Thoracic aorta (tissue), 2 donors: ENCODE data around the gene PCSK2. TPM values are rescaled to one million over a fixed set of nuclear protein-coding genes. Genes with fewer than 3 reads are reported as not detected.
"Not testable (repeated sequence)": the region's sequence is repeated elsewhere in the genome, so short reads cannot be mapped to it uniquely, and the experiment has no call there.

Source experiments
- ATAC-seq: fragments of 150-250 bp; one replicate; pipeline ENCODE4 v1.8.0; 2017; ENCODE audit warnings: low read depth; ENCODE audit not compliant: insufficient number of reproducible peaks, low FRiP score
- DNase-seq: peaks from one replicate; pipeline ENCODE4 v3.0.0-alpha.2; 2020; ENCODE audit warnings: low spot score
- H3K27ac ChIP-seq, 2 donors: fragments of 200-600 bp; sonication (generic); 1 replicate in 1 of 2; 2 replicates in 1 of 2; pipeline ENCODE4 v1.5.1; 2016; ENCODE audit warnings: mild to moderate bottlenecking in 2 of 2, moderate library complexity in 2 of 2
- H3K27me3 ChIP-seq: fragments of 200-600 bp; sonication (generic); replicated peaks from 2 replicates; pipeline ENCODE4 v1.6.0; 2016; ENCODE audit warnings: mild to moderate bottlenecking; ENCODE audit not compliant: insufficient read depth
- H3K36me3 ChIP-seq: fragments of 200-600 bp; sonication (generic); one replicate; pipeline ENCODE4 v1.5.1; 2016
- H3K4me1 ChIP-seq, 2 donors: fragments of 200-600 bp; sonication (generic); 1 replicate in 1 of 2; 2 replicates in 1 of 2; pipeline versions ENCODE4 v1.5.1 to v1.6.0; 2016; ENCODE audit warnings: low read depth in 2 of 2, mild to moderate bottlenecking in 1 of 2; ENCODE audit not compliant: control insufficient read depth in 1 of 2
- H3K4me3 ChIP-seq: fragments of 200-600 bp; sonication (generic); 2 replicates; pipeline ENCODE4 v1.5.1; 2016; ENCODE audit warnings: mild to moderate bottlenecking
- H3K9me3 ChIP-seq: fragments of 200-600 bp; sonication (generic); 2 replicates; pipeline ENCODE4 v1.5.1; 2016
- CTCF ChIP-seq: fragments of 200-600 bp; sonication (generic); IDR thresholded peaks from one replicate; pipeline ENCODE4 v1.5.1; 2019; ENCODE audit warnings: antibody characterized with exemption
- total RNA-seq, 2 donors: library from RNA; depleted of rRNA; stranded (reverse); fragments of >200 nt; gene quantifications; one replicate each; pipeline versions ENCODE4 v1.1.0 to v1.2.3, GENCODE V29; 2016

PCSK2 gene
- total RNA-seq, 2 donors from 2014 or later = 1.2 to 16.2 TPM

DNA sequence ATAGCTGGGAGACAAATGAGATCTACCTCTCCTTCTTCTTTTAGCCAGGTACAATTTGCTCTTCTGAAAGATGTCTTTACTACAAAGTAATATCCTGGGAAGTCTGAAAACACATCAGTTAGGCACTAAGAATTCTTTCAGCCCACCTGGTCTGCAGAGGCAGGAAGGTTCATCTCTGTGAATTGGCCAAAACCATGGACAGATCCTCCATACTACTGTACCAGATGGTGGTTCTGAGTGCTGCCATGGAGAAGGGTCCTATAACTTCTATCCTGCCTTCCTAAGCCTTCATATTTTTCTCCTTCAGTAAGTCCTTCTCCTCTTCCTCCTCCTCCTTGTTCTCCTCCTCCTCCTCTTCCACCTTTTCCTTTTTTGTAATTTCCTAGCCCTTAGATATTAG is 11.7 kb upstream of the PCSK2 start:
- no peak for TF ChIP-seq CTCF
- DNase-seq (no peak), ATAC-seq (no peak)
- no peaks in the 10 kb centered on the region for H3K27me3 ChIP-seq
- no peaks in the 10 kb centered on the region for H3K4me1 ChIP-seq
- H3K36me3 ChIP-seq = no peaks in the 10 kb centered on the region
- no peak overlapping the region for H3K27ac ChIP-seq
- H3K4me3 ChIP-seq = no peak overlapping the region
- H3K9me3 ChIP-seq = no peaks in the 10 kb centered on the region

- ATAC-seq, DNase-seq: not testable (repeated sequence)
Measured at GRCh38 chr20:17219856-17220255, 7.0 kb upstream of the PCSK2 start.

DNA sequence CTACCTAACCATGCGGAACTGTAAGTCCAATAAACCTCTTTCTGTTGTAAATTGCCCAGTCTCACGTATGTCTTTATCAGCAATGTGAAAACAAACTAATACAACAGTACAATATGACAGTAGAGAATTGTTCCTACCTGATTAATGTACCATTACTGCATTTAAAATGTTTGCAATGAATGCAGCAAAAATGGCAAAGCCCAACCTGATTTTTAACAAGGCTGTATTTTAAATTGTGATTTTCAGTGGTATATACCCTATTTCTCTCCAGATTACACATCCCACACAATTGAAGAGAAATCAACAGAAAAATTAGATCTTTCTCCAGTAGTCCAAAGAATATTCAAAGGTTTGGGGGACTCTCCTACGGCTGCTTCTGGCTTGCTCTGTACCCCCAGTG is 3.3 kb upstream of the PCSK2 start:
- Histone ChIP-seq H3K9me3 (no peaks in the 10 kb centered on the region), H3K4me3 (no peak overlapping the region), H3K4me1 (peaks cover 3 to 10% of the 10 kb centered on the region in 2 donors), H3K27me3 (no peaks in the 10 kb centered on the region), H3K27ac (no peak overlapping the region), H3K36me3 (no peaks in the 10 kb centered on the region)
- no peak for ATAC-seq
- no peak for DNase-seq
- no peak for TF ChIP-seq CTCF

More at GRCh38 chr20:17219856-17220255, 7.0 kb upstream of the PCSK2 start:
- not testable (repeated sequence) for H3K27ac ChIP-seq, H3K4me3 ChIP-seq, H3K4me1 ChIP-seq, H3K9me3 ChIP-seq, H3K36me3 ChIP-seq, H3K27me3 ChIP-seq

- H3K36me3 ChIP-seq = no peaks in the 10 kb centered on the region
- DNase-seq = no peak
Measured at GRCh38 chr20:17225851-17226409, 910 bp upstream of the PCSK2 start.

GRCh38 chr20:17227219-17227575 is 357 bp downstream of the PCSK2 start:
- no peak for TF ChIP-seq CTCF
- ATAC-seq = no peak
- Histone ChIP-seq H3K4me1 (peaks cover 3 to 10% of the 10 kb centered on the region in 2 donors), H3K27ac (no peak overlapping the region), H3K36me3 (no peaks in the 10 kb centered on the region), H3K4me3 (peak overlapping the region; percentile 64), H3K9me3 (no peaks in the 10 kb centered on the region), H3K27me3 (no peaks in the 10 kb centered on the region)
- no peak for DNase-seq

More at GRCh38 chr20:17225851-17226409, 910 bp upstream of the PCSK2 start:
- H3K9me3 ChIP-seq = no peaks in the 10 kb centered on the region
- H3K4me1 ChIP-seq = peaks cover 3 to 10% of the 10 kb centered on the region in 2 donors
- H3K27me3 ChIP-seq = no peaks in the 10 kb centered on the region
- ATAC-seq = no peak
- peak overlapping the region; percentile 64 for H3K4me3 ChIP-seq
- no peak for TF ChIP-seq CTCF
- no peak overlapping the region for H3K27ac ChIP-seq
